OCI-M2 (cell line): ENCODE results near the gene IQGAP2.
"Not testable (repeated sequence)": the region's sequence is repeated elsewhere in the genome, so short reads cannot be mapped to it uniquely, and the experiment has no call there.

Source experiments
- DNase-seq: peaks from one replicate; lab custom pipeline; 2025; ENCODE audit not compliant: unreplicated experiment; lab: John Stamatoyannopoulos, UW

Gene IQGAP2

DNA sequence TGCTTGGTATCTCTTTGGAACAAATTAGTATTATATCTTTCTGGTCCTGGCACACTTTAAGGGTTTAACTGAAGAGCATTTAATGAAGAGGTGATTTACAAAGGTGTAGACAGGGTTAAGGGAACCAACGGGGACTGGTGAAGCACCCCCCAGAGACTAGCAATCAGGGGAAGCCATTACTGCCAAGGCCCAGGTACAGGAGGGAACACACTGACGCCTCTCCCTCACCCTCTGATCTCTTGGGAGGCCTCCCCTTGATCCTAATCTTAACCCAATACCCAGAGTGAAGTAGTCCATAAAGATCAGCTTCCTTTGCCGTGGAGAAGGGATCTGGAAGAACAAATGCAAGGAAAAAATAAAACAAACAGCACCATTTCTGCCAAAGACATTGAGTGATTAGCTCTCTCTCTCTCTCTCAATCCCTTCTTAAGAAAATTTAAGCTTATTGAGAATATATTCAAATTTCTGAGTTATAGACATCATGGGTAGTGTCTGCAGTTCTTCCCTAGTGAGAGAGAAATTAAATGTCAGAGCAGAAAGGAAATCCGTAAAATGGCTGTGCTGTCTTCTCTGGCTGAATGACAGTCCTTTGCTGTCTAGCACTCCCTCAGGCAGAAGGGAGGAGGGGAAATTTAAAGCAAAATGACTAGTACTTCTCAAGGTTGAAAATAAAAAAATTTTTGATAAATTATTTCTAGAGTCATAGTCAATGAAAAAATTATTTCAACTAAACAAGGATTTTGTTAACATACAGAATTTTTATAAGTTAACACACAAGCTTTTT lies 332.9 kb downstream of the IQGAP2 start:
- DNase-seq: no peak

DNA sequence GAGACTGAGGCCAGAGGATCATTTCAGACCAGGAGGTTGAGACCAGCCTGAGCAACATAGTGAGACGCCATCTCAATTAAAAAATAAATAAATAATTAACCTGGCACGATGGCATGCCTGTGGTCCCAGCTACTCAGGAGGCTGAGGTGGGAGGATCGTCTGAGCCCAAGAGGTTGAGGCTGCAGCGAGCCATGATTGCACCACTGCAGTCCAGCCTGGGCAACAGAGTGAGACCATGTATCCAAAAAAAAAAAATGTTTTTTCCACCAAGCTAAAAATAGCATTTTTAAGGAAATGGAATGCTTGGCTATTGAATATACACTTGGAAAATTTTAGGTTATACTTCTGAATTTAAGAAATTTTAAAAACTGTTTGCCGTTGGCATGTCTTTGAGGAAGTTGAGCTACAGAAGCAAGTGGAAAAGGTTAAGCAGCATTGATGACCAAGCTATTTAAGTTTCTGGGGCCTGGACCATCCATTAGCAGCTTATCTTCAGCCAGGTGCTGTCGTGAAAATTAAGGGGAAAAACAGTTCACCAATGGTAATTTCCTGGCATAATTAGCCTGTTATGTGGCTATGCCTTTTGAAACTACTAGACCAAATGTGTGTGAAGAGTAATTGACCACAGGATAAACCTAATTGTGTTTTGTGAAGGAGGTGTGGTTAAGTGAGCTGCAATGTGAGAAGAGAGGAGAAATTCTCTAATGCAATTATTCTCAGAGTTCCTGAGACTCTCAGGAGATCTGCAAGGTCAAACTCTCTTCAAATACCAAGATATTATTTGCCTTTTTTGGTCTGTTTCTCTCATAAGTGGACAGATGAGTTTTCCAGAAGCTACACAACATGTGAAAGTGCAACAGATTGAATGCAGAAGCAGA lies 333.8 kb downstream of the IQGAP2 start:
- DNase-seq: no peak

DNA sequence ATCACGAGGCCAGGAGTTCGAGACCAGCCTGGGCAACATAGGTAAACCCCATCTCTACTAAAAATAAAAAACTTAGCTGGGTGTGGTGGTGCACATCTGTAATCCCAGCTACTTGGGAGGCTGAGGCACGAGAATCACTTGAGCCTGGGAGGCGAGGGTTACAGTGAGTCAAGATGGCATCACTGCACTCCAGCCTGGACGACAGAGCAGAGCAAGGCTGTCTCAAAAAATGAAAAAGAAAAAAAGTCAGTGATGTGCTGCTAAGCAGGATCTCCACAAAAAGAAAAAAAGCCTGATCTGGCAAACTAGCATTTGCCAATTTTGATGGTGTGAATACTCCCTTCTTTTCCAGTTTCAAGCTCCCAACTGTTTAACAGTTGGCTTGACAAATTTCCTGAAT lies 334.8 kb downstream of the IQGAP2 start:
- DNase-seq: no peak

DNA sequence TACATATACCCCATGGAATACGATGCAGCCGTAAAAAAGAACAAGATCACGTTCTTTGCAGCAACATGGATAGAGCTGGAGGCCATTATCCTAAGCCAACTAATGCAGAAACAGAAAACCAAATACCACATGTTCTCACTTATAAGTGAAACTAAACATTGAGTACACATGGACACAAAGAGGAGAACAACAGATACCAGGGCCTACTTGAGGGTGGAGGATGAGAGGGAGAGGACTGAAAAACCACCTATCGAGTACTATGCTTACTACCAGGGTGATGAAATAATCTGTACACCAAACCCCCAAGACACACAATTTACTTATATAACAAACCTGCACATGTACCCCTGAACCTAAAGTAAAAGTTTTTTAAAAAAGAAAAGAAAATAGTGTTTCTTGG lies 338.4 kb downstream of the IQGAP2 start:
- not testable (repeated sequence) for DNase-seq

DNA sequence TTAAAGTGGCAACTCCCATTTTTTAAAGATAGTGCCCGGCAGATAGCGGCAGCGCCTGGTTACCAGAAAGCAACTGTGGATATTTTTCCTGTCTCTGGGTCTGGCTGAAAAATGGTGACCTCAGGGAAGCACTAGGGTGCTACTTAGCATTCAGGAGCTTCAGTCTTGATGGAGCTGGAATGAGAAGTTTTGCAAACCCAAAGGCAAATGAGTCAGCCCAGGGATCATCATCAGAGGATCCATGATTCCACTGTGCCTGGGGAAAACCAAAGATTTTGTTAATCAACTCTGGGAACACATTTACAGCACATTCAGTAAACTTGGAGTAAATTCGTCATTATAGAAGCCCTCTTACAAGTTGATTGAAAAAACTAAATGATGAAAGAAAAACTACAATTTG lies 339.5 kb downstream of the IQGAP2 start:
- DNase-seq: no peak

DNA sequence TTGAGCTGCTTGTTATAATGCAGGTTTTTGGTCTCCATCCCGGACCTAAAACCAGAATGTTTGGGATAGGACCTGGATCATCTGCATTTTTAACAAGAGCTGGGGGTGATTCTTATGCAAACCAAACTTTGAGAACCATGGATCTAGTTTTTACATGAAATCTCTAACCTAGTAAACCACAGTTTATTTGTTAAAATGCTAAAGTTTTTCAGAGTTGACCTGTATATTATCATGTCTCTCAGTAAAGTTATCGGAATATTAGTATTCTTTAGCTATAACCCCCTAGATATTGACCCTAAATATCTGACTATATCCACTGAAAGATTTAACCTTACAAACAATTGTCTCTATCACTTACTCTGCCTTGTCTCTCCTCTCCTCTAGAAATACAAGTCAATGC lies 341.5 kb downstream of the IQGAP2 start:
- DNase-seq: no peak

- DNase-seq: no peak
These were observed 342.6 kb downstream of the IQGAP2 start for GRCh38 chr5:76745670-76746069.

- no peak for DNase-seq
These were observed 343.6 kb downstream of the IQGAP2 start for GRCh38 chr5:76746677-76747076.

DNA sequence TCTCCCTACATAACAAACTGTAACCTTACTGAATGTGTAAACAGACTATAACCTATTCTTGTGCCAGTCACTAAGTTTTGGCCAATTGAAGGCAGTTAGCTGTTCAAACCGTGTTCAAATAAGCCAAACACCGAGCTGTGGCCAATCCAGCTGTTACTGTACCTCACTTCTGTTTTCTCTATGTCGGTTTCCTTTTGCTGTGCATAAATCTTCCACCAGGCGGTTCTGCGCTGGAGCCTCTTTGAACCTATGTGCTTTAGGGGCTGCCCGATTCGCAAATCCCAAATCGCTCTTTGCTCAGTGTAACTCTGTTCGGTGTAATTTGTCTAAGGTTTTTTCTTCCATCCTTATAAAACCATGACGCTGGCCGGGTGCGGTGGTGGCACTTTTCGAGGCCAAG lies 344.6 kb downstream of the IQGAP2 start:
- no peak for DNase-seq

- DNase-seq: no peak
These were observed 348.2 kb downstream of the IQGAP2 start for GRCh38 chr5:76751291-76751690.

DNA sequence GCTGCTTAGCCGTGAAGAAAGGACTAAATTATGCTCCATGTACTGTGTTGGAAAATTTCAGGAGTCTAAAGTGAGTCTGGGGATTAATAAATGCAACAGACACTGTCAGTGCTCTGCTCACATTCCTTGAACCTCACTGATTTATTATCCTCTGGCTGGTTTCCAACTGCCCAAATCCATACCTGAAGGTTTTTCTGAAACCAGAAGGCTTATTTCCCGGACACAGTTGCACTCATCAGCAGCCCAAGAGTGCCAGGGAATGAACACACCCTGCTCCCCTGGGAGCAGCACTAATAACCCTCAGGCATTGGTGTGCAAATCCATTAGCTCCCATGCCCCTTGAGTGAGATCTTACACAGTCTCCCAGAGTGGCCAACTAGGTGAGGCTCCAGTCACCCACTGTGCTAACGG lies 351.6 kb downstream of the IQGAP2 start:
- no peak for DNase-seq

DNA sequence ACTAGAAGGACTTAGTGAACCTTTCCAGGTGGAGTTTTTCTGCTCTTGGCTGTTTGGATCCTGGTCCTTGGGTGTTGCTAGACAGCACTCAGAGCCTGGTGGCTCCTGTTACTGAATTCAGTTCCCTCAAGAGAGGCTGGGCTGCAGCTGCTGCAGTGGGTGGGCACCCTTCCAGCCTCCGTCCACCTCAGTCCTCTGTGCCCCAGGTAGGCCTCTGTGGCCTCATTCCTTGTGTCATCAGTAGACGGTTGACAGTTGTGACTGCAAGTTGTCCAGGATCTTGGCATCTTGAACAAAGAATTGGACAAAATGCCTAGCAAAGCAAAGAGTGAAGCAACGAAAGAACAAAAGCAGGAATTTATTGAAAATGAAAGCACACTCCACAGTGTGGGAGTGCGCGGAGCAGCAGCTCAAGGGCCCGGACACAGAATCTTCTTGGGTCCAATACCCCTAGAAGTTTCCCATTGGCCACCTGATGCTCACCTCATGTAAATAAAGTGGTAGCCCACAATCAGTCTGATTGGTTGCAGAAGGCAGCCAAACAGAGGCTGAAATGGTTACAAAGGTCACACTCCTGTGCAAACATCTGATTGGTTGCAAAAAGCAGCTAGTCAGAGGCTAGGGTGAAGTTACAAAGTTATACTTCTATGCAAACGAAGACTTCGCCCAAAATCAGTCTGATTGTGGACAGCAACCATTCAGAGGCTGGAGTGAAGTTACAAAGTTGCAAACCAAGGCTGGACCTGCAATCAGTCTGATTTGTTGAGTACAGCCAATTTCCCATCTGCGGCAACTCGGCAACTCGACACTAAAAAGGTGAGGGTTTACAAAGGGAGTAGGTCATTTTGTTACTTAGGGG lies 352.9 kb downstream of the IQGAP2 start:
- no peak for DNase-seq

DNA sequence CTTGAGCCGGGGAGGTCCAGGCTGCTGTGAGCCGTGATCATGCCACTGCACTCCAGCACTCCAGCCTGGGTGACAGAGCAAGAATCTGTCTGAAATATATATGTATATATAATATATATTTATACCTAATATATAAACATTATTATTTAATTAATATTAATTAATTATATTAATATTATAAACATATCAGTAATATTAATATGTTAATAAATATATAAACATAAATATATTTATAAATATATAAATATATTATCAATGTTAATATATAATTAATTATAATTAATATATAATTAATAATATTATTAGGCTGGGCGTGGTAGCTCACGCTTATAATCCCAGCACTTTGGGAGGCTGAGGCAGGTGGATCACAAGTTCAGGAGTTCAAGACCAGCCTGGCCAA lies 354.0 kb downstream of the IQGAP2 start:
- no peak for DNase-seq
